Common myeloid progenitor, CD34-positive (primary cell): ENCODE measurements around the gene BHLHE40.

Experiments
- CTCF ChIA-PET: fragments of 350-600 bp; sonication (Branson Sonifier 250); formaldehyde crosslinking; loops from one replicate; lab custom pipeline; 2021; ENCODE audit warnings: antibody characterized with exemption; lab: Charles Lee
- POLR2A ChIA-PET: fragments of 350-600 bp; sonication (Branson Sonifier 250); formaldehyde crosslinking; loops from one replicate; lab custom pipeline; 2021; ENCODE audit warnings: antibody characterized with exemption; lab: Charles Lee
- DNase-seq, 3 donors: peaks; one replicate each; pipeline versions ENCODE4 v3.0.0 to v3.0.0-alpha.2; 2013
- H3K27ac ChIP-seq, 2 experiments: 1 replicate in 1 of 2; 2 replicates in 1 of 2; pipeline ENCODE4 v1.7.0; 2013; ENCODE audit warnings: inconsistent platforms in 2 of 2, low read length in 2 of 2, mild to moderate bottlenecking in 2 of 2, low read depth in 1 of 2, moderate library complexity in 1 of 2; ENCODE audit not compliant: severe bottlenecking in 2 of 2, insufficient read depth in 1 of 2, poor library complexity in 1 of 2
- H3K27me3 ChIP-seq, 5 experiments: replicated peaks in 2 of 5; 1 replicate in 3 of 5; 2 replicates in 2 of 5; pipeline versions ENCODE4 v1.6.1 to v1.7.0; 2013; ENCODE audit warnings: low read length in 4 of 5, mild to moderate bottlenecking in 2 of 5, moderate library complexity in 2 of 5, inconsistent platforms in 1 of 5; ENCODE audit not compliant: insufficient read depth in 5 of 5, control insufficient read depth in 4 of 5
- H3K36me3 ChIP-seq, 4 experiments: 1 replicate in 2 of 4; 2 replicates in 2 of 4; pipeline versions ENCODE4 v1.6.1 to v1.7.0; 2013; ENCODE audit warnings: low read length in 3 of 4, control low read depth in 1 of 4, mild to moderate bottlenecking in 1 of 4; ENCODE audit not compliant: control insufficient read depth in 4 of 4, insufficient read depth in 4 of 4
- H3K4me1 ChIP-seq, 4 experiments: 1 replicate in 3 of 4; 2 replicates in 1 of 4; pipeline versions ENCODE4 v1.6.1 to v1.7.1; 2013; ENCODE audit warnings: low read length in 3 of 4, mild to moderate bottlenecking in 3 of 4, control low read depth in 1 of 4, inconsistent platforms in 1 of 4, moderate library complexity in 1 of 4; ENCODE audit not compliant: control insufficient read depth in 4 of 4, insufficient read depth in 4 of 4; ENCODE audit errors: control extremely low read depth in 1 of 4
- H3K4me3 ChIP-seq, 7 experiments: 1 replicate in 4 of 7; 2 replicates in 3 of 7; pipeline versions ENCODE4 v1.5.1 to v1.7.0; 2013; ENCODE audit warnings: mild to moderate bottlenecking in 7 of 7, low read length in 6 of 7, moderate library complexity in 6 of 7, inconsistent platforms in 2 of 7, low read depth in 2 of 7, control low read depth in 1 of 7; ENCODE audit not compliant: insufficient read depth in 4 of 7, control insufficient read depth in 1 of 7; ENCODE audit errors: extremely low read depth in 1 of 7
- H3K9me3 ChIP-seq, 5 experiments: 1 replicate in 4 of 5; 2 replicates in 1 of 5; pipeline versions ENCODE4 v1.6.1 to v1.7.1; 2013; ENCODE audit warnings: low read length in 4 of 5, mild to moderate bottlenecking in 2 of 5, inconsistent platforms in 1 of 5, low read depth in 1 of 5, moderate library complexity in 1 of 5; ENCODE audit not compliant: control insufficient read depth in 4 of 5, insufficient read depth in 2 of 5; ENCODE audit errors: control extremely low read depth in 1 of 5
- WGBS: methylation state at CpG from one replicate; pipeline ENCODE4 v1.1.5; 2013; ENCODE audit not compliant: insufficient coverage; 5-methylcytosine and 5-hydroxymethylcytosine counted together

Gene BHLHE40

GRCh38 chr3:5016211-5017161 lies 37.2 kb downstream of the BHLHE40 start:
- WGBS: 38% methylated on average over 7 of the region's 11 CpGs
- peak overlapping the region in 1 of 2 experiments; percentile 7 for H3K27ac ChIP-seq
- POLR2A ChIA-PET: interaction anchor here (0.6 to 4.1 kb wide), 8 partner anchors 8 to 171 kb away, joined by 3 to 23 read pairs (median 4); partner anchors contain the start of genes BHLHE40 and EDEM1

GRCh38 chr3:5017925-5018531 lies 38.8 kb downstream of the BHLHE40 start:
- POLR2A ChIA-PET: interaction anchor here (0.6 to 4.1 kb wide), 5 partner anchors 9 to 250 kb away, joined by 3 to 23 read pairs (median 9); partner anchors contain the start of gene BHLHE40
- peaks cover 23 to 72% (median 61%) of the 10 kb centered on the region in 4 experiments for H3K4me1 ChIP-seq
- H3K4me3 ChIP-seq: no peak overlapping the region
- CTCF ChIA-PET: interaction anchor here (0.5 to 4.6 kb wide), 15 partner anchors 8 to 292 kb away, joined by 3 to 30 read pairs (median 5); partner anchors contain the start of gene BHLHE40
- H3K9me3 ChIP-seq: no peaks in the 10 kb centered on the region
- DNase-seq: no peak
- WGBS: 54% methylated on average over 6 of the region's 8 CpGs
- H3K36me3 ChIP-seq: no peaks in the 10 kb centered on the region
- H3K27me3 ChIP-seq: no peaks in the 10 kb centered on the region
- H3K27ac ChIP-seq: peak overlapping the region in 1 of 2 experiments; percentile 17

More at GRCh38 chr3:5016211-5017161, 37.2 kb downstream of the BHLHE40 start:
- no peaks in the 10 kb centered on the region for H3K9me3 ChIP-seq
- H3K27me3 ChIP-seq: no peaks in the 10 kb centered on the region
- H3K4me1 ChIP-seq: peaks cover 31 to 88% (median 76%) of the 10 kb centered on the region in 4 experiments
- H3K36me3 ChIP-seq: no peaks in the 10 kb centered on the region
- CTCF ChIA-PET: interaction anchor here (0.8 to 4.6 kb wide), 13 partner anchors 9 to 296 kb away, joined by 3 to 30 read pairs (median 5); partner anchors contain the start of gene BHLHE40
- peak; percentile 60 to 89 (median 78) for DNase-seq
- H3K4me3 ChIP-seq: peak overlapping the region in 3 of 7 experiments; percentile 19 to 39 (median 34)

- peaks cover 17 to 56% (median 46%) of the 10 kb centered on the region in 4 experiments for H3K4me1 ChIP-seq
- H3K9me3 ChIP-seq: no peaks in the 10 kb centered on the region
- no peaks in the 10 kb centered on the region for H3K36me3 ChIP-seq
- WGBS: 48% methylated on average over 10 of the region's 19 CpGs
- H3K27me3 ChIP-seq: no peaks in the 10 kb centered on the region
- H3K4me3 ChIP-seq: no peak overlapping the region
- POLR2A ChIA-PET: no interaction called here
- H3K27ac ChIP-seq: peak overlapping the region in 1 of 2 experiments; percentile 5
- DNase-seq: peak; percentile 51 to 93 (median 91)
- CTCF ChIA-PET: interaction anchor here (0.7 to 9.2 kb wide), 5 partner anchors 10 to 308 kb away, joined by 3 to 80 read pairs (median 6); no protein-coding TSS in a partner anchor
These were observed 40.4 kb downstream of the BHLHE40 start for GRCh38 chr3:5019411-5020241.

- H3K4me1 ChIP-seq: peaks cover 14 to 50% (median 43%) of the 10 kb centered on the region in 4 experiments
- DNase-seq: peak in 2 of 3 donors; percentile 65 to 81
- H3K27ac ChIP-seq: no peak overlapping the region
- 40% methylated on average over 3 of the region's 7 CpGs for WGBS
- ChIA-PET POLR2A (interaction anchor here (0.6 kb wide), 1 partner anchor 9 kb away, joined by 3 read pairs; no protein-coding TSS in a partner anchor), CTCF (interaction anchor here (0.7 to 9.2 kb wide), 4 partner anchors 9 to 309 kb away, joined by 3 to 80 read pairs (median 14); partner anchors contain the start of gene BHLHE40)
- H3K36me3 ChIP-seq: no peaks in the 10 kb centered on the region
- no peaks in the 10 kb centered on the region for H3K9me3 ChIP-seq
- H3K4me3 ChIP-seq: no peak overlapping the region
- no peaks in the 10 kb centered on the region for H3K27me3 ChIP-seq
These were observed 41.0 kb downstream of the BHLHE40 start for GRCh38 chr3:5020242-5020722.

GRCh38 chr3:5021116-5022092 lies 42.2 kb downstream of the BHLHE40 start:
- DNase-seq: no peak
- Histone ChIP-seq H3K27me3 (no peaks in the 10 kb centered on the region), H3K36me3 (no peaks in the 10 kb centered on the region), H3K4me3 (no peak overlapping the region), H3K4me1 (peaks cover 8 to 46% (median 35%) of the 10 kb centered on the region in 4 experiments), H3K27ac (no peak overlapping the region), H3K9me3 (no peaks in the 10 kb centered on the region)
- CTCF ChIA-PET: interaction anchor here (0.6 to 9.2 kb wide), 14 partner anchors 9 to 310 kb away, joined by 3 to 80 read pairs (median 5); partner anchors contain the start of gene BHLHE40
- POLR2A ChIA-PET: interaction anchor here (0.6 to 1.6 kb wide), 4 partner anchors 8 to 43 kb away, joined by 3 to 7 read pairs (median 5); no protein-coding TSS in a partner anchor
- 95% methylated on average over 12 of the region's 17 CpGs for WGBS
